GM20431 (cell line): ENCODE results near the gene APOBEC3A.

Source experiments
- in situ Hi-C: fragments of 300-500 bp; cut with MseI, MboI; formaldehyde crosslinking; loops from one replicate; pipeline ENCODE4 v1.15.0; 2020; ENCODE audit warnings: low sequenced_read_pairs; ENCODE audit not compliant: unreplicated experiment

Gene APOBEC3A

GRCh38 chr22:39010946-39011345, 53.5 kb downstream of the APOBEC3A start:
- in situ Hi-C loops: loop anchor here (25.0 kb wide), 1 partner anchor 301 kb away; the partner anchor contains the start of gene RPL3
